ENCODE results near the gene HS3ST3A1.

Gene HS3ST3A1

GRCh38 chr17:13598353-13599167, 3.2 kb downstream of the HS3ST3A1 start:
- no peak for DNase-seq (ENCODE audit: extremely low read depth in 1 of 2, low read depth in 1 of 2)

DNA sequence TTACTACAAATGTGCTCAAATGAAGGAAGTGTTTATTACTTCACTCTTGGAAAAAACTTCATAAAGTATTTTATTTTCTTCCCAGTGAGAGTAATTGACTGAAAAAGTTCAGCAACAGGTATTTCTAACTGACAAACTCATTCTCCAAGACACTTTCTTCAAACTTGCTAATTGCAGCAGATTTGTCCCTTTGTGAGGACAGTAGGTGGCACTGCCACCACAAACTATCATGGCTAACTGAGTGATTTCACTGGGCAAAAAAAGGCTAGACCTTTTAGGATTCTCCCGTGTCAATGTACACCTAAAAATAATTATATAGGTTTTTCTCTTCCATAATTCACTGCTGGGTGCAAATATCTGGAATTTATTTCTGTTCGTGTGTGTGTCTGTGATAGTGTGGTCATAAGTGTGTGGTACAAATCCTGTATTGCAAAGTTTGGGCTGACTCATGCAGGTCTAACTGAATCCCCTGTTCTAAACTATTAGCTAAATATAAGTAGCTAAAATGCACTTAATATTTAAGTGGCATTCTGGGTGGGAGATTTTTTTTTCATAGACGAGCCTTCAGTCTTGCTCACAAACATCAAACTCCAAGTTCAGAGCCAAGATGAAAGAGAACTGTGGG, 3.9 kb downstream of the HS3ST3A1 start:
- no peak for DNase-seq (ENCODE audit: extremely low read depth in 1 of 2, low read depth in 1 of 2)

DNA sequence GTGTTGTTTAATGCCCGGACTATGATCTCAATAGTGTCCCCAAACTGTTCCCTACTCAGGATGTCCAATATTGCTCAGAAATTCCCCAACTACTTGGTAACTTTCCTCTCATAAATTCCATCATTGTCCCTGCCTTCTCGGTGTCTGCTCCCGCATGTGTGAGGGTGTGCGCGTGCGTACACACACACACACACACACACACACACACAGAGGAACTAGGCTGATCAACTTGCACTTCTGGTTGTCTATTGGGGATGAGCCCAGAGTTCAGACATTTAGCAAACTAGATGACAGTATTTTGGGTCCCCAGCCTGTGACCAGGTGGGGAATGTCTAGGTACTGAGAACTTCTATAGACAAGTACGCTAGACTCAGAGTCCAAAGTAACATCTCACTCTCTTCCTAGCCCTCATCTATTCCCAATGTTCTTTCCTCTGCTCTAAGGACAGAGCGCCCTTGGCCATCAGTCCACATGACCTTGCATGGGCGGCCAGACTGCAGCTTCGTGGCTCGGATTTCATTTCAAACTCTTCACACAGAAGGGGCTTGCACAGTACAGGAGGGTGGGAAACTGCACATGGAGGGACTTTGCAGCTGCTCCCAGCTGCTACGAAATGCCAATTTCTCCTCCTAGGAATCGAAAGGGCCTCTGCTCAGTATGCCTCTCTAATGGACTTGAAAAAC, 5.3 kb downstream of the HS3ST3A1 start:
- DNase-seq (ENCODE audit: extremely low read depth in 1 of 2, low read depth in 1 of 2): no peak

DNA sequence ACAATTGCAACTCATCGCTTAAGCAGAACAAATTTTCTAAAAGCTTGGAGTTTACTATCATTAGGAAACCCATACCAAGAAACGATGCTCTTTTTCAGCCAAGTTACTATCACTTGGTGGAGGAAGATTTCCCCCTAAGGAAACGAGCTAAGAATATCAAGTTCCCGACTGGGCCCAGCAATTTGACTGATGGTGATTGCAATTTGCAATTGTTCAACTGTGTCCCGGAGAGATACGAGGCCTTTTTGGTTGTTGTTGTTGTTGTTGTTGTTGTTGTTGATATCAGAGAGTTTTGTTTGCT, 6.2 kb downstream of the HS3ST3A1 start:
- DNase-seq (ENCODE audit: extremely low read depth in 1 of 2, low read depth in 1 of 2): no peak

GRCh38 chr17:13594762-13595598, 6.7 kb downstream of the HS3ST3A1 start:
- peak; percentile 60 to 72 for DNase-seq (ENCODE audit: extremely low read depth in 1 of 2, low read depth in 1 of 2)

GRCh38 chr17:13594310-13594709, 7.4 kb downstream of the HS3ST3A1 start:
- DNase-seq (ENCODE audit: extremely low read depth in 1 of 2, low read depth in 1 of 2): no peak

GRCh38 chr17:13593757-13594156, 8.0 kb downstream of the HS3ST3A1 start:
- DNase-seq (ENCODE audit: extremely low read depth in 1 of 2, low read depth in 1 of 2): no peak

- no peak for DNase-seq (ENCODE audit: extremely low read depth in 1 of 2, low read depth in 1 of 2)
These were observed 8.5 kb downstream of the HS3ST3A1 start for GRCh38 chr17:13593021-13593751.

DNA sequence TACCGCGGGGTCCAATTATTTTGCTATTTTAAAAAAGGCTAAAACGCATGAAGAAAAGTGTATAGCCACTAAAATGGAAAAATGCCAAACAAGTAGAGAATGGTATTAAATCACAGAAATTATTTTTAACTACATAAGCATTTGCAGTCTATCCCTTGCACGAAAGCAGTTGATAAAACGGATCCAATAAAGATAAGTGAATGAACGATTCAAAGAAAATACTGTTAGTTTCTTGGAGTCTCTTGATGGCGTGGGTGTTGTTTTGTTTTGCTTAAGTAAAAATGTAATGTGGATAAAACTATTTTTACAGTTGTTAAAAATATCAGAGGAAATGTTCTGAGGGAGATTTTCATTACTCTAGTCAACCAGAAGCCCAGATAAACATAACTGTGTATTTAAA, 9.3 kb downstream of the HS3ST3A1 start:
- DNase-seq (ENCODE audit: extremely low read depth in 1 of 2, low read depth in 1 of 2): no peak

DNA sequence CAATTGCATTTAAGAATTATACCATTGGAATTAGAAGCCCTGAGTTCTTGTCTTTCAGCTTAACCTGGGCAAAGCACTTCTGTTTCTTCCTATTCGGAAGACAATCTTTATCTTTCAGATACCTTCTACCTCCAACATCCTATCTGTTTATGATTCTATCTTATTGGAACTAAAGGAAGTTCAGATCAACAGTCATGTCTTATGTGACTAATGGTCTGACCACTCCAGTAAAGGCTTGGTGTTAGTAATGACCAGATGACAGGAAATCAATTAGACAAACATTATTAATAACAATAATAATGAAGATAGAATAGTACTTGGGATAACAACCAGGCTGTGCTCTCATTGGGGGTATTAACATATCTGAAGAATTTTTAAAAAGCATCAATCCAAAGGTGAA, 11.3 kb downstream of the HS3ST3A1 start:
- DNase-seq (ENCODE audit: extremely low read depth in 1 of 2, low read depth in 1 of 2): no peak

- DNase-seq (ENCODE audit: extremely low read depth in 1 of 2, low read depth in 1 of 2): no peak
These were observed 12.1 kb downstream of the HS3ST3A1 start for GRCh38 chr17:13589658-13590057.

- no peak for DNase-seq (ENCODE audit: extremely low read depth in 1 of 2, low read depth in 1 of 2)
These were observed 14.0 kb downstream of the HS3ST3A1 start for GRCh38 chr17:13587487-13588338.

GRCh38 chr17:13584701-13585080, 17.0 kb downstream of the HS3ST3A1 start:
- DNase-seq (ENCODE audit: extremely low read depth in 1 of 2, low read depth in 1 of 2): no peak

GRCh38 chr17:13583996-13584700, 17.6 kb downstream of the HS3ST3A1 start:
- DNase-seq (ENCODE audit: extremely low read depth in 1 of 2, low read depth in 1 of 2): no peak

- DNase-seq (ENCODE audit: extremely low read depth in 1 of 2, low read depth in 1 of 2): no peak
These were observed 18.8 kb downstream of the HS3ST3A1 start for GRCh38 chr17:13582776-13583547.

DNA sequence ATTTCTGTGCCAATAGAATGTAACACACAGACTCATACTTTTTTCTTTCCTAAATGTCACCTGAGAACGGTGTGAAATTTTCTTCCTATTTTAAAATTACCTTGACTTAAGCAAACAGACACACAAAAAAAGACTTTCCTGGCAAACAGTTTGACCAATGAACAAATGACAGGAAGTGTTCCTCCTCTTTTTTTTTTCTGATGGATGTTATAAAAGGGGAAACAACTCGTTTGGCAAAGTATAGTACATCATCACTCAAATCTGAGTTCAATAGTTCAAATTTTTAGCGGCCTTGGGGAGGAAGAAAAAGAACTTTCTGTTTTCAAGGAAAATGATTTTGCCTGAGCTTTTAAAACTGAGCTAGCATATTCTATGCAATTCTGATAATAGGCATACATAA, 19.8 kb downstream of the HS3ST3A1 start:
- no peak for DNase-seq (ENCODE audit: extremely low read depth in 1 of 2, low read depth in 1 of 2)

DNA sequence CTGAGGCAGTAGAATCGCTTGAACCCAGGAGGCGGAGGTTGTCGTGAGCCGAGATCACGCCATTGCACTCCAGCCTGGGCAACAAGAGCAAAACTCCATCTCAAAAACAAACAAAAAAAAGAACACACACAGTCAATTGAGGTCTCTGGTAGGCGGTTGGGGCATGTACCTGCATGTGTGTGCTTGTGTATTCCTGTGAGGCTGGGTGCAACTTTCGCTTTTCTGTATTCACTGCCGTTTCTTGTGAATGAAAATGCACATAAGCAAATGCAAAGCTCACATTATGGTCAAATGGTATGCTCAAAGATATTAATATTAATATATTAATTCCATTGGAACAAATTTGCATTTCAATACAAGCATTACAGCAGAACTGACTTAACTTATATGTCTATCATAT, 20.9 kb downstream of the HS3ST3A1 start:
- DNase-seq (ENCODE audit: extremely low read depth in 1 of 2, low read depth in 1 of 2): no peak
